Endothelial cell of coronary artery (primary cell): ENCODE results near the gene RHOBTB1. TPM values are rescaled to one million over a fixed set of nuclear protein-coding genes. Genes with fewer than 3 reads are reported as not detected.

Source experiments
- total RNA-seq: library from RNA; depleted of rRNA; stranded (reverse); fragments of >200 nt; gene quantifications from 2 replicates; pipeline ENCODE4 v1.2.3, GENCODE V29; 2014

RHOBTB1 gene
- 25.9 and 28.9 TPM in 2 replicates for total RNA-seq

GRCh38 chr10:60944058-60944909 lies at the start of gene RHOBTB1:
Gene RHOBTB1 (minus strand): TSS chr10:60944185. CDS start chr10:60911542, 32,643 bp downstream.

Other genes with a start within 250 kb of the RHOBTB1 start
- 19.0 and 40.9 TPM in 2 replicates for gene CDK1, start 165.7 kb downstream of the RHOBTB1 start, total RNA-seq